ENCODE measurements around the gene TCEANC.
"Not testable (repeated sequence)": the region's sequence is repeated elsewhere in the genome, so short reads cannot be mapped to it uniquely, and the experiment has no call there.

TCEANC gene

GRCh38 chrX:13652850-13653693 lies at the start of gene TCEANC:
TSS of gene TCEANC (plus strand) at chrX:13653141. CDS start at chrX:13662509, 9,368 bp downstream.
- DNase-seq, result peak; percentile 78

- DNase-seq, result no peak
Observed at GRCh38 chrX:13605611-13606010, 47.3 kb upstream of the TCEANC start.

GRCh38 chrX:13607331-13607995 lies 45.5 kb upstream of the TCEANC start:
- no peak for DNase-seq

GRCh38 chrX:13607996-13608365 lies 45.0 kb upstream of the TCEANC start:
- DNase-seq, result no peak

- no peak for DNase-seq
Observed at GRCh38 chrX:13614154-13614553, 38.8 kb upstream of the TCEANC start.

- no peak for DNase-seq
Observed at GRCh38 chrX:13620207-13620606, 32.7 kb upstream of the TCEANC start.

GRCh38 chrX:13622401-13622964 lies 30.5 kb upstream of the TCEANC start:
- DNase-seq, result no peak

GRCh38 chrX:13627306-13627705 lies 25.6 kb upstream of the TCEANC start:
- DNase-seq, result no peak

GRCh38 chrX:13637224-13637623 lies 15.7 kb upstream of the TCEANC start:
- not testable (repeated sequence) for DNase-seq

GRCh38 chrX:13638021-13638420 lies 14.9 kb upstream of the TCEANC start:
- no peak for DNase-seq

GRCh38 chrX:13638826-13639225 lies 14.1 kb upstream of the TCEANC start:
- DNase-seq, result no peak

GRCh38 chrX:13641684-13642083 lies 11.3 kb upstream of the TCEANC start:
- not testable (repeated sequence) for DNase-seq

- DNase-seq, result no peak
Observed at GRCh38 chrX:13645464-13646153, 7.3 kb upstream of the TCEANC start.

GRCh38 chrX:13646154-13646549 lies 6.8 kb upstream of the TCEANC start:
- peak; percentile 42 for DNase-seq

- DNase-seq, result no peak
Observed at GRCh38 chrX:13647709-13648212, 5.2 kb upstream of the TCEANC start.

GRCh38 chrX:13648336-13648735 lies 4.6 kb upstream of the TCEANC start:
- DNase-seq, result not testable (repeated sequence)

GRCh38 chrX:13649838-13650237 lies 3.1 kb upstream of the TCEANC start:
- DNase-seq, result no peak

- DNase-seq, result no peak
Observed at GRCh38 chrX:13650318-13650717, 2.6 kb upstream of the TCEANC start.

GRCh38 chrX:13651150-13651549 lies 1.8 kb upstream of the TCEANC start:
- no peak for DNase-seq

- peak; percentile 63 for DNase-seq
Observed at GRCh38 chrX:13652287-13652793, 601 bp upstream of the TCEANC start.

GRCh38 chrX:13654116-13654515 lies 1.2 kb downstream of the TCEANC start:
- DNase-seq, result no peak

- DNase-seq, result no peak
Observed at GRCh38 chrX:13655674-13656073, 2.7 kb downstream of the TCEANC start.

- DNase-seq, result peak; percentile 2
Observed at GRCh38 chrX:13658602-13659001, 5.7 kb downstream of the TCEANC start.
